Testis (tissue), 3 donors: ENCODE data around the gene ANKRD27. TPM values are rescaled to one million over a fixed set of nuclear protein-coding genes. Genes with fewer than 3 reads are reported as not detected.

Experiments used
- DNase-seq: peaks from one replicate; pipeline ENCODE4 v3.0.0-alpha.2; 2019
- H3K27ac ChIP-seq, 2 donors: fragments of 200-600 bp; sonication (generic); one replicate each; pipeline ENCODE4 v1.5.1; 2019
- H3K27me3 ChIP-seq: fragments of 200-600 bp; sonication (generic); one replicate; pipeline ENCODE4 v1.5.1; 2019
- H3K36me3 ChIP-seq: fragments of 200-600 bp; sonication (generic); one replicate; pipeline ENCODE4 v1.5.1; 2017; ENCODE audit warnings: low read depth; ENCODE audit errors: missing control alignments
- H3K4me1 ChIP-seq: fragments of 200-600 bp; sonication (generic); one replicate; pipeline ENCODE4 v1.5.1; 2019
- H3K4me3 ChIP-seq, 2 donors: fragments of 200-600 bp; sonication (generic); one replicate each; pipeline ENCODE4 v1.5.1; 2017 to 2019
- H3K9me3 ChIP-seq: fragments of 200-600 bp; sonication (generic); one replicate; pipeline ENCODE4 v1.5.1; 2017
- POLR2A ChIP-seq: fragments of 450-650 bp; IDR thresholded peaks from one replicate; pipeline ENCODE4 v1.6.1; 2017; ENCODE audit warnings: antibody characterized with exemption, mild to moderate bottlenecking, moderate library complexity
- WGBS, 2 donors: methylation state at CpG; one replicate each; pipeline ENCODE4 v1.1.5; 2018; 5-methylcytosine and 5-hydroxymethylcytosine counted together
- intact Hi-C: fragments of 100-400 bp; cut with DNase I; formaldehyde crosslinking; loops from one replicate; pipeline ENCODE4 v1.15.1; 2023; ENCODE audit warnings: low total_unique reads
- polyA plus RNA-seq: library from polyadenylated mRNA; stranded (reverse); fragments of 350-450 nt; fragmentation: Illumina TruSeq; extraction: RNeasy Lipid Tissue Mini Kit (QIAGEN cat#74804); gene quantifications from one replicate; pipeline ENCODE4 v1.2.3, GENCODE V29; 2014; ENCODE audit warnings: low read depth, low replicate concordance; ENCODE audit not compliant: insufficient read depth
- total RNA-seq, 2 donors: library from RNA; depleted of rRNA; stranded (reverse); fragments of >200 nt; gene quantifications; one replicate each; pipeline ENCODE4 v1.2.3, GENCODE V29; 2016
- TF ChIP-seq, protein P1 (sequence below), 3 experiments: fragments of 450-650 bp in 2 of 3; fragments of 200-600 bp in 1 of 3; sonication (generic) in 1 of 3; IDR thresholded peaks; one replicate each; pipeline ENCODE4 v1.5.1; 2016 to 2019; ENCODE audit warnings: antibody characterized with exemption in 3 of 3, mild to moderate bottlenecking in 2 of 3, moderate library complexity in 1 of 3

ANKRD27 gene
- total and polyA plus RNA-seq, 3 donors from 2014 or later, result 34.6 to 54.4 (median 45.8) TPM

DNA sequence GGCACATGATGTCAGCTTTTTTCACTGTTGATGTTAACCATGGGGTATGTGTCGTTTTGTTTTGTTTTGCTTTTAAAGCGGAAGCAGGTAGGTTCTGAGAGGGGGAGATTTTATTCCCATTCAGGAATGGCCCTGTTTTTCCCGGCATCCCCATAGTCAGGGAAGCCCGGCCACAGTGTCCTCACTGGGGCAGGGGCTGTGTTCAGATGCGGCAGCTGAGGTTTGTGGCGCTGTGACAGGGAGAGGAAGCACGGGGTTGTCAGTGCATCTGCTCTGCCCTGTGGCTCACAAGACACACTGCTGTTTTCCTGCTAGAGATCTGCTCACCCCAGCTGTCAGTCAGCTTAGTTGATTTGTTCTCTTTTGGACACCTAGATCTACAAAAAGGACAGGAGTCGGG, 27.6 kb downstream of the ANKRD27 start:
- Histone ChIP-seq H3K9me3 (no peaks in the 10 kb centered on the region), H3K4me3 (no peak overlapping the region), H3K27me3 (no peaks in the 10 kb centered on the region), H3K27ac (no peak overlapping the region), H3K4me1 (no peaks in the 10 kb centered on the region), H3K36me3 (no peaks in the 10 kb centered on the region)
- DNase-seq, result no peak
- no peak for TF ChIP-seq POLR2A
- TF ChIP-seq, protein P1, sequence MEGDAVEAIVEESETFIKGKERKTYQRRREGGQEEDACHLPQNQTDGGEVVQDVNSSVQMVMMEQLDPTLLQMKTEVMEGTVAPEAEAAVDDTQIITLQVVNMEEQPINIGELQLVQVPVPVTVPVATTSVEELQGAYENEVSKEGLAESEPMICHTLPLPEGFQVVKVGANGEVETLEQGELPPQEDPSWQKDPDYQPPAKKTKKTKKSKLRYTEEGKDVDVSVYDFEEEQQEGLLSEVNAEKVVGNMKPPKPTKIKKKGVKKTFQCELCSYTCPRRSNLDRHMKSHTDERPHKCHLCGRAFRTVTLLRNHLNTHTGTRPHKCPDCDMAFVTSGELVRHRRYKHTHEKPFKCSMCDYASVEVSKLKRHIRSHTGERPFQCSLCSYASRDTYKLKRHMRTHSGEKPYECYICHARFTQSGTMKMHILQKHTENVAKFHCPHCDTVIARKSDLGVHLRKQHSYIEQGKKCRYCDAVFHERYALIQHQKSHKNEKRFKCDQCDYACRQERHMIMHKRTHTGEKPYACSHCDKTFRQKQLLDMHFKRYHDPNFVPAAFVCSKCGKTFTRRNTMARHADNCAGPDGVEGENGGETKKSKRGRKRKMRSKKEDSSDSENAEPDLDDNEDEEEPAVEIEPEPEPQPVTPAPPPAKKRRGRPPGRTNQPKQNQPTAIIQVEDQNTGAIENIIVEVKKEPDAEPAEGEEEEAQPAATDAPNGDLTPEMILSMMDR (IDR thresholded peaks at IDR 0.05), result no peak
- WGBS, 2 donors, result 90 to 91% methylated on average over 8 of the region's 8 CpGs
- intact Hi-C loops, result no loop called here

DNA sequence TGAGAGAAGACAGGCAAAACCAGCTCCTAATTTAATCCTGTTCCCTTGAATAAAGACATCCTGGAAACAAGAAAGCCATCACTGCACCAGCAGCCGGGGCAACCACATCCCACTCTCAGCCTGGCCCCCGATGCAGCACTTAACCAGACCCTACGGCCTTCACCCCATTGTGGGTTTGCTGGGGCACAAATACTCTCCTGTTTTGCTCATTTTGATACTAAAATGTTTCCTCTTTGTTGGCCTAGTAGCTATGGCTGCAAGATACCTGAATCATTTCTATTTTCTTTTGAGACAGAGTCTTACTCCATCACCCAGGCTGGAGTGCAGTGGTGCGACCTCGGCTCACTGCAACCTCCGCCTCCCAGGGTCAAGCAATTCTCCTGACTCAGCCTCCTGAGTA, 28.4 kb downstream of the ANKRD27 start:
- DNase-seq, result no peak
- TF ChIP-seq, protein P1 (IDR thresholded peaks at IDR 0.05), result no peak
- no peak for TF ChIP-seq POLR2A
- Histone ChIP-seq H3K4me3 (no peak overlapping the region), H3K27me3 (no peaks in the 10 kb centered on the region), H3K27ac (no peak overlapping the region), H3K9me3 (no peaks in the 10 kb centered on the region), H3K36me3 (no peaks in the 10 kb centered on the region), H3K4me1 (no peaks in the 10 kb centered on the region)
- 99 to 100% methylated on average over 6 of the region's 6 CpGs for WGBS, 2 donors
- intact Hi-C loops, result no loop called here

DNA sequence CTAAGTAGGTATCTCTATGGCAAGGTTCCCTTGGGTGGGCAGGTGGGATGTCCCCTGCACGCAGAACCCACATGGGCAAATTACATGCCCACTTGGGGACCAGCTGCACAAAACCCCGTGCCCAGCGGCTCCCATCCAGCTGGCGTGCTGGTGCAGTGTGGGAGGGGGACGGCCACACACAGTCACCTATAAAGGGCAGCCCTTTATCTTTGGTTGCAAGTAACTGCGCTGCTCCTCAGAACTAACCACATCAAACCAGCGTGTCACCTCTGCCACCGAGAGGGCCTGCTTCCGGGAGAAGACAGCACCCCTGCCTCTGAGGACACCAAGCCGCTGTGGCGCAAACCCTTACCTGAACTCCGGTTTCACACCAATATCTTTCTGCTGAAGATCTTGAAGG, 32.2 kb downstream of the ANKRD27 start:
- Histone ChIP-seq H3K9me3 (no peaks in the 10 kb centered on the region), H3K27me3 (no peaks in the 10 kb centered on the region), H3K36me3 (no peaks in the 10 kb centered on the region), H3K4me3 (no peak overlapping the region), H3K4me1 (no peaks in the 10 kb centered on the region), H3K27ac (no peak overlapping the region)
- no peak for TF ChIP-seq POLR2A
- TF ChIP-seq, protein P1 (IDR thresholded peaks at IDR 0.05), result no peak
- DNase-seq, result no peak
- 79 to 94% methylated on average over 10 to 12 of the region's 12 CpGs for WGBS, 2 donors
- intact Hi-C loops, result no loop called here

DNA sequence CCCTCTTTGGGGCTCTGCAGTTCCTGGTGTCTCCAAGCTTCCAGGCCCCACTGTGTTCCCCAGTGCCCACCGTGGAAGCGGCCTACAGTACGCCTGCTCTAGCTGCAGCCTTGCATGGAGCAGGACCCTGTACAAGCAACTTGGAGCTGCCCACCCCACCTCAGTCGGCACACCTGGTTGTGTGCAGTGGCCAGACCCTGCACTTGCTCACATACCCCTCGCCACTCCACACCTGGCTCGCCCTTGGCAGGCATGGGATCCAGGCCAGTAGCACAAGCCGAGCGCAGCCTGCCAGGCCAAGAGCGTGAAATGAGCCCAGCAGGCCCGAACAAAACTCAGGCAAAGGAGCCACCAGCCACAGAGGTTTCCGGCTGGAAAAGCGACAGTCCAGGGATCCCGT, 36.4 kb downstream of the ANKRD27 start:
- H3K27me3 ChIP-seq, result no peaks in the 10 kb centered on the region
- intact Hi-C loops, result no loop called here
- TF ChIP-seq, protein P1 (IDR thresholded peaks at IDR 0.05), result no peak
- TF ChIP-seq POLR2A, result no peak
- DNase-seq, result no peak
- no peaks in the 10 kb centered on the region for H3K36me3 ChIP-seq
- no peak overlapping the region for H3K4me3 ChIP-seq
- WGBS, 2 donors, result 97% methylated on average over 3 to 12 of the region's 13 CpGs
- no peak overlapping the region for H3K27ac ChIP-seq
- no peaks in the 10 kb centered on the region for H3K9me3 ChIP-seq
- no peaks in the 10 kb centered on the region for H3K4me1 ChIP-seq

DNA sequence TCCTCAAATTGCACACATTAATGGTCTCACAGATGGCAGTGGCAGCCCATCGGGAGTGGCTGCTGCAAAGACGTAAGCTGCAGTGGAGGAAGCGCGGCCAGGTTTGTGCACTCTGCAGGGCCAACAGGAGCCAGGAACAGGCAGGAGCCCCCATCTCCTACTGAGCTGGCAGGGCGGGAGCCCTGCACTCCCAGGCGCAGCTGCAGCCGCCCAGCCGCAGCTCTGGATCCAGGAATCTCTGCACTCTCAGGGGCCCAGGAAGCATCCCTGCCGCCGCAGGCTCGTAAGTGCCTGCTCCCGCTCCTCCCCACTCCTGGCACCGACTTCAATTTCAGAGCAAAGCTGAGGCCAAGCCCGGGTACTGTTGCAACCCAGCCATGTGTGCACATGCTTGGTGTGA, 37.5 kb downstream of the ANKRD27 start:
- no peaks in the 10 kb centered on the region for H3K9me3 ChIP-seq
- WGBS, 2 donors, result 86 to 96% methylated on average over 11 to 14 of the region's 14 CpGs
- intact Hi-C loops, result no loop called here
- no peak for DNase-seq
- no peak overlapping the region for H3K27ac ChIP-seq
- H3K4me1 ChIP-seq, result no peaks in the 10 kb centered on the region
- no peak overlapping the region for H3K4me3 ChIP-seq
- no peak for TF ChIP-seq POLR2A
- TF ChIP-seq, protein P1 (IDR thresholded peaks at IDR 0.05), result no peak
- no peaks in the 10 kb centered on the region for H3K36me3 ChIP-seq
- H3K27me3 ChIP-seq, result no peaks in the 10 kb centered on the region
